HG03064 (cell line): ENCODE data around the gene PLA2G2F.

Experiments
- ATAC-seq: cut with Tn5 transposase; IDR thresholded peaks from one replicate; pipeline ENCODE4 v1.9.1; 2021; ENCODE audit warnings: low read depth; ENCODE audit not compliant: unreplicated experiment

PLA2G2F gene

GRCh38 chr1:20187103-20187812, 48.1 kb downstream of the PLA2G2F start:
- ATAC-seq: no peak

GRCh38 chr1:20187813-20188454, 48.8 kb downstream of the PLA2G2F start:
- no peak for ATAC-seq

- no peak for ATAC-seq
Measured at GRCh38 chr1:20188455-20188817, 49.3 kb downstream of the PLA2G2F start.

- ATAC-seq: no peak
Measured at GRCh38 chr1:20189664-20190063, 50.5 kb downstream of the PLA2G2F start.

- no peak for ATAC-seq
Measured at GRCh38 chr1:20190256-20191160, 51.4 kb downstream of the PLA2G2F start.

GRCh38 chr1:20191266-20191825, 52.2 kb downstream of the PLA2G2F start:
- ATAC-seq: no peak

GRCh38 chr1:20192364-20192763, 53.2 kb downstream of the PLA2G2F start:
- no peak for ATAC-seq

- no peak for ATAC-seq
Measured at GRCh38 chr1:20192871-20193411, 53.8 kb downstream of the PLA2G2F start.

GRCh38 chr1:20194224-20194623, 55.1 kb downstream of the PLA2G2F start:
- no peak for ATAC-seq

- ATAC-seq: no peak
Measured at GRCh38 chr1:20194757-20195461, 55.8 kb downstream of the PLA2G2F start.

GRCh38 chr1:20195462-20195780, 56.3 kb downstream of the PLA2G2F start:
- no peak for ATAC-seq

GRCh38 chr1:20197329-20197791, 58.2 kb downstream of the PLA2G2F start:
- no peak for ATAC-seq

- ATAC-seq: no peak
Measured at GRCh38 chr1:20198296-20198695, 59.2 kb downstream of the PLA2G2F start.

GRCh38 chr1:20198918-20199317, 59.8 kb downstream of the PLA2G2F start:
- no peak for ATAC-seq

GRCh38 chr1:20199403-20199802, 60.3 kb downstream of the PLA2G2F start:
- no peak for ATAC-seq

GRCh38 chr1:20199840-20200239, 60.7 kb downstream of the PLA2G2F start:
- no peak for ATAC-seq
